Astrocyte (in vitro differentiated cells and primary cell): ENCODE data around the gene CELF1. TPM values are rescaled to one million over a fixed set of nuclear protein-coding genes. Genes with fewer than 3 reads are reported as not detected.
"Not testable (repeated sequence)": the region's sequence is repeated elsewhere in the genome, so short reads cannot be mapped to it uniquely, and the experiment has no call there.

ENCODE experiments used
- DNase-seq: peaks from one replicate; pipeline ENCODE4 v3.0.0-alpha.2; 2010; ENCODE audit warnings: low read depth
- FAIRE-seq: peaks from 2 replicates; lab custom pipeline; 2011; peaks lifted over from hg19 to GRCh38; lab: Jason Lieb, UNC
- H2AFZ ChIP-seq: 2 replicates; pipeline ENCODE4 v1.6.0; 2012; ENCODE audit warnings: low read depth, low read length, inconsistent platforms
- H3K27ac ChIP-seq: 2 replicates; pipeline ENCODE4 v1.5.1; 2011; ENCODE audit warnings: low read depth, low read length, inconsistent platforms
- H3K27me3 ChIP-seq: 2 replicates; pipeline ENCODE4 v1.6.0; 2011; ENCODE audit warnings: low read length, inconsistent platforms; ENCODE audit not compliant: insufficient read depth
- H3K36me3 ChIP-seq: 2 replicates; pipeline ENCODE4 v1.5.1; 2011; ENCODE audit warnings: low read length, inconsistent platforms; ENCODE audit not compliant: insufficient read depth
- H3K4me1 ChIP-seq: 2 replicates; pipeline ENCODE4 v1.5.1; 2011; ENCODE audit warnings: low read length, inconsistent platforms; ENCODE audit not compliant: insufficient read depth
- H3K4me2 ChIP-seq: 2 replicates; pipeline ENCODE4 v1.6.0; 2012; ENCODE audit warnings: low read length, inconsistent platforms
- H3K4me3 ChIP-seq: 2 replicates; pipeline ENCODE4 v1.5.1; 2011; ENCODE audit warnings: low read depth, mild to moderate bottlenecking, low read length, inconsistent platforms; ENCODE audit not compliant: insufficient read depth
- H3K79me2 ChIP-seq: 2 replicates; pipeline ENCODE4 v1.6.0; 2012; ENCODE audit warnings: mild to moderate bottlenecking, low read length, inconsistent platforms; ENCODE audit not compliant: insufficient read depth
- H3K9ac ChIP-seq: 2 replicates; pipeline ENCODE4 v1.6.0; 2012; ENCODE audit warnings: mild to moderate bottlenecking, low read length, inconsistent platforms
- H3K9me3 ChIP-seq: 2 replicates; pipeline ENCODE4 v1.5.1; 2012; ENCODE audit warnings: low read depth, mild to moderate bottlenecking, low read length, inconsistent platforms; ENCODE audit not compliant: insufficient read depth
- H4K20me1 ChIP-seq: 2 replicates; pipeline ENCODE4 v1.6.0; 2012; ENCODE audit warnings: low read length, inconsistent platforms; ENCODE audit not compliant: insufficient read depth
- H3K27ac Mint-ChIP-seq: one replicate; pipeline ENCODE4 v1.8.0; 2021; ENCODE audit warnings: mild to moderate bottlenecking, mixed read lengths; ENCODE audit not compliant: unreplicated experiment
- H3K27me3 Mint-ChIP-seq: one replicate; pipeline ENCODE4 v1.8.0; 2021; ENCODE audit warnings: low read depth, mixed read lengths; ENCODE audit not compliant: unreplicated experiment
- H3K36me3 Mint-ChIP-seq: one replicate; pipeline ENCODE4 v1.8.0; 2021; ENCODE audit warnings: low read depth, mixed read lengths; ENCODE audit not compliant: unreplicated experiment
- H3K4me1 Mint-ChIP-seq: one replicate; pipeline ENCODE4 v1.8.0; 2021; ENCODE audit warnings: low read depth, mixed read lengths; ENCODE audit not compliant: unreplicated experiment
- H3K4me3 Mint-ChIP-seq: one replicate; pipeline ENCODE4 v1.8.0; 2021; ENCODE audit warnings: mild to moderate bottlenecking, moderate library complexity, mixed read lengths; ENCODE audit not compliant: unreplicated experiment
- H3K9me3 Mint-ChIP-seq: one replicate; pipeline ENCODE4 v1.8.0; 2021; ENCODE audit warnings: mild to moderate bottlenecking, mixed read lengths; ENCODE audit not compliant: unreplicated experiment
- CTCF ChIP-seq: IDR thresholded peaks from 2 replicates; pipeline ENCODE4 v1.5.1; 2011; ENCODE audit warnings: low read depth, mild to moderate bottlenecking, inconsistent platforms, low read length, moderate library complexity; ENCODE audit not compliant: insufficient read depth
- EZH2 ChIP-seq: IDR thresholded peaks from 2 replicates; pipeline ENCODE4 v1.6.1; 2012; ENCODE audit warnings: mild to moderate bottlenecking, low read length, inconsistent platforms; ENCODE audit not compliant: insufficient read depth
- total RNA-seq: library from RNA; stranded (reverse); gene quantifications from 2 replicates; pipeline ENCODE4 v1.2.1, GENCODE V29; 2021

Gene CELF1
- total RNA-seq, 1 donor from 2014 or later: 101 TPM

- Histone ChIP-seq H3K27me3 (no peaks in the 10 kb centered on the region), H3K4me1 (peaks cover 12% of the 10 kb centered on the region), H3K27ac (peak overlapping the region; percentile 15), H2AFZ (no peak overlapping the region), H3K36me3 (no peaks in the 10 kb centered on the region), H3K4me3 (no peak overlapping the region), H4K20me1 (peaks cover 94% of the 10 kb centered on the region), H3K9ac (peak overlapping the region; percentile 3), H3K9me3 (no peaks in the 10 kb centered on the region), H3K4me2 (peak overlapping the region; percentile 27), H3K79me2 (peaks cover 100% of the 10 kb centered on the region)
- H3K27me3 Mint-ChIP-seq: no peaks in the 10 kb centered on the region
- H3K27ac Mint-ChIP-seq: peak overlapping the region; percentile 84
- peaks cover 27% of the 10 kb centered on the region for H3K4me1 Mint-ChIP-seq
- H3K9me3 Mint-ChIP-seq: no peaks in the 10 kb centered on the region
- FAIRE-seq: no peak
- no peak for TF ChIP-seq EZH2
- H3K36me3 Mint-ChIP-seq: peaks cover 5% of the 10 kb centered on the region
- no peak overlapping the region for H3K4me3 Mint-ChIP-seq
- DNase-seq: no peak
Measured at GRCh38 chr11:47532597-47533213, 20.2 kb downstream of the CELF1 start.

GRCh38 chr11:47531666-47532065 is 21.3 kb downstream of the CELF1 start:
- H4K20me1 ChIP-seq: peaks cover 94% of the 10 kb centered on the region
- no peak for TF ChIP-seq EZH2
- TF ChIP-seq CTCF: no peak
- peaks cover 5% of the 10 kb centered on the region for H3K36me3 Mint-ChIP-seq
- no peak overlapping the region for H3K9ac ChIP-seq
- no peaks in the 10 kb centered on the region for H3K27me3 Mint-ChIP-seq
- H3K9me3 ChIP-seq: no peaks in the 10 kb centered on the region
- H3K27ac Mint-ChIP-seq: no peak overlapping the region
- no peak overlapping the region for H3K4me3 ChIP-seq
- H3K27ac ChIP-seq: no peak overlapping the region
- H3K4me2 ChIP-seq: no peak overlapping the region
- H2AFZ ChIP-seq: no peak overlapping the region
- H3K36me3 ChIP-seq: no peaks in the 10 kb centered on the region
- H3K9me3 Mint-ChIP-seq: no peaks in the 10 kb centered on the region
- H3K4me1 Mint-ChIP-seq: peaks cover 27% of the 10 kb centered on the region
- DNase-seq (no peak), FAIRE-seq (no peak)
- no peak overlapping the region for H3K4me3 Mint-ChIP-seq
- H3K27me3 ChIP-seq: no peaks in the 10 kb centered on the region
- H3K79me2 ChIP-seq: peaks cover 100% of the 10 kb centered on the region
- H3K4me1 ChIP-seq: peaks cover 12% of the 10 kb centered on the region

- H3K9ac ChIP-seq, H3K27me3 ChIP-seq, H3K9me3 Mint-ChIP-seq, H3K27ac ChIP-seq, H3K27me3 Mint-ChIP-seq, H3K9me3 ChIP-seq, FAIRE-seq, H2AFZ ChIP-seq, H3K4me2 ChIP-seq, H3K36me3 Mint-ChIP-seq, DNase-seq, H3K4me3 ChIP-seq, H3K4me3 Mint-ChIP-seq, H3K36me3 ChIP-seq: not testable (repeated sequence)
- H3K27ac Mint-ChIP-seq: peak overlapping the region; percentile 47
- Histone ChIP-seq H3K4me1 (peaks cover 12% of the 10 kb centered on the region), H3K79me2 (peaks cover 100% of the 10 kb centered on the region), H4K20me1 (peaks cover 95% of the 10 kb centered on the region)
- H3K4me1 Mint-ChIP-seq: peaks cover 32% of the 10 kb centered on the region
Measured at GRCh38 chr11:47530721-47531120, 22.2 kb downstream of the CELF1 start.
